GM10266 (cell line): ENCODE results near the gene CTDSP2.
"Not testable (repeated sequence)": the region's sequence is repeated elsewhere in the genome, so short reads cannot be mapped to it uniquely, and the experiment has no call there.

ENCODE experiments used
- DNase-seq: peaks from one replicate; pipeline ENCODE4 v3.0.0; 2012; ENCODE audit errors: extremely low spot score
- CTCF ChIP-seq: IDR thresholded peaks from 2 replicates; pipeline ENCODE4 v1.5.1; 2012; ENCODE audit warnings: mild to moderate bottlenecking, low read depth; ENCODE audit not compliant: control insufficient read depth, insufficient read depth; ENCODE audit errors: missing control alignments

The CTDSP2 gene

GRCh38 chr12:57885207-57885606 lies 38.7 kb upstream of the CTDSP2 start:
- DNase-seq, result no peak
- TF ChIP-seq CTCF, result no peak

GRCh38 chr12:57883700-57884099 lies 37.2 kb upstream of the CTDSP2 start:
- DNase-seq, result no peak
- no peak for TF ChIP-seq CTCF

- no peak for DNase-seq
- TF ChIP-seq CTCF, result no peak
Observed at GRCh38 chr12:57883057-57883456, 36.5 kb upstream of the CTDSP2 start.

GRCh38 chr12:57882575-57882974 lies 36.0 kb upstream of the CTDSP2 start:
- no peak for TF ChIP-seq CTCF
- DNase-seq, result no peak

GRCh38 chr12:57881475-57881874 lies 34.9 kb upstream of the CTDSP2 start:
- no peak for TF ChIP-seq CTCF
- DNase-seq, result no peak

GRCh38 chr12:57881035-57881434 lies 34.5 kb upstream of the CTDSP2 start:
- not testable (repeated sequence) for DNase-seq

GRCh38 chr12:57877876-57878275 lies 31.3 kb upstream of the CTDSP2 start:
- TF ChIP-seq CTCF, result no peak
- no peak for DNase-seq

- no peak for TF ChIP-seq CTCF
- DNase-seq, result no peak
Observed at GRCh38 chr12:57875753-57876547, 29.4 kb upstream of the CTDSP2 start.
